Hematopoietic multipotent progenitor cell treated with erythropoietin and hydrocortisone succinate and interleukin-3 and kit ligand, for 6 days (in vitro differentiated cells): ENCODE measurements around the gene MATK.

Source experiments
- DNase-seq: peaks from one replicate; pipeline ENCODE4 v3.0.0-alpha.2; 2015

MATK gene

DNA sequence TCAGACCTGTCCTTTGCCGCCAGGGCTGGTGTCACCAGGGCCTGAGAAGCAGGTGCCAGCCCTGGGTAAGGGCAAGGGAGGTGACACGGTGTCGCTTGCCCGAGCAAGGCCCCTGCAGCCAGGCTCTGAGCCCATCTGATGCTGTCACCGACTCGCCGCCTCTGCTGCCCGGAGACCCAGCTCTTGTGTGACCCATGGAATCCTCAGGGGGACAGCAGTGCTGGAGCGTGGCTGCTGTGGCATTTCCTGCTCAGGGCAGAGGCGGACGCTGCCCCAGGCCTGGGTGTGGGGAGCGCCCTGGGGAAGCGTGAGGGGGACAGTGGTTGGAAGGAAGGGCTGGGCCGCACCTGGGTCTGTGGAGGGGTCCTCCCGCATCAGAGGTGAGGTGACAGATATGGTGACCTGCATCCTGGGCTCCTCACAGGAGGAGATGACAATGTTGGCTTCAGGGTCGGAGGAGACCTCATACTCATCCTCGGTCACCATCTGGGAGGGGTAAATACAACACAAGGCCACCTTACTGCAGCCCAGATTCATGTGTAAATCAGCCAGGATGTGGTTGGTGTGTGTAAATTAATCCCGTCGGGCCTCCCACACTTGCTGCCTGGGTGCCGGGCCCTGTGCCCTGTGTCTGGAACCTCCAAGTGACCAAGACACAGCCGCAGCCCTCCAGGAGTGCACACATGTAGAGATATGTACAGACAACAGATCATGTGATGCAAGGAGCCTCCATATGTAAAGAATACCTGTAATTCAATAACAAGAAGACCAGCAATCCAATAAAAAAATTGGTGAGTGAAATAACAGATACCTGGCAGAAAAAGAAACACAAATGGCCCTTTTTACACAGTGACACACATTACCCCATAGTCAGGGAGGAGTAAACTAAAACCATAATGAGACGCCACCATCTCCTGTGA lies 27.6 kb upstream of the MATK start:
- DNase-seq: no peak

DNA sequence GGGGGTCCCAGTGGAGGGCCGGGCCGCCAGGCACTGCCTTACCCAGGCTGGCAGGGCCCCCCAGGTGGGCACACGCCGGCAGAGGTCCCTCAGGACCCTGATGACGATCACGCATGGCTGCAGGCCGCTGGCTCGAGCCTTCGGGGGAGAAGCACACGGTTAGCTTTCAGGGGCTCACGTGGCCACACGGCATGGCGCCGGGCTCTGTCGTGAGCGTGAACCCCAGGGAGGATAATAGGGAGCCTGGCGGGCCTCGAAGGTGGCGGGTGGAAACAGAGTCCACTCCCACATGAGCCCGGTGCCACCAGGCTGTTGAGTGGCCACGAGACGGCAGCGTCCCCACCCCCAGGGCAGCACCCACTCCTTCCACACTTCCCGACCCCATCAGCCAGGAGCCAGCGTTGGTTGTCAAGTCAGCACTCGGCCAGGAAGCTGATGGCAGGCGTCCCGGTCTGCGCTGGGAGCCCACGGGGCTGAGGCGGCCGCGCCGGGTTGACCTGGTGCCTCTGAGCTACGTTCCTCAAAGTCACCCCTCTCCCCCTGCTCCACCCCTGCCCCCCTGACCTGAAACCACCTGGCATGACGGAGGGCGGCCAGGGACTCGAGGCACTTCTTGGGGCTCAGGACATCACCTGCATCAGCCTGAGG lies 24.7 kb upstream of the MATK start:
- no peak for DNase-seq

DNA sequence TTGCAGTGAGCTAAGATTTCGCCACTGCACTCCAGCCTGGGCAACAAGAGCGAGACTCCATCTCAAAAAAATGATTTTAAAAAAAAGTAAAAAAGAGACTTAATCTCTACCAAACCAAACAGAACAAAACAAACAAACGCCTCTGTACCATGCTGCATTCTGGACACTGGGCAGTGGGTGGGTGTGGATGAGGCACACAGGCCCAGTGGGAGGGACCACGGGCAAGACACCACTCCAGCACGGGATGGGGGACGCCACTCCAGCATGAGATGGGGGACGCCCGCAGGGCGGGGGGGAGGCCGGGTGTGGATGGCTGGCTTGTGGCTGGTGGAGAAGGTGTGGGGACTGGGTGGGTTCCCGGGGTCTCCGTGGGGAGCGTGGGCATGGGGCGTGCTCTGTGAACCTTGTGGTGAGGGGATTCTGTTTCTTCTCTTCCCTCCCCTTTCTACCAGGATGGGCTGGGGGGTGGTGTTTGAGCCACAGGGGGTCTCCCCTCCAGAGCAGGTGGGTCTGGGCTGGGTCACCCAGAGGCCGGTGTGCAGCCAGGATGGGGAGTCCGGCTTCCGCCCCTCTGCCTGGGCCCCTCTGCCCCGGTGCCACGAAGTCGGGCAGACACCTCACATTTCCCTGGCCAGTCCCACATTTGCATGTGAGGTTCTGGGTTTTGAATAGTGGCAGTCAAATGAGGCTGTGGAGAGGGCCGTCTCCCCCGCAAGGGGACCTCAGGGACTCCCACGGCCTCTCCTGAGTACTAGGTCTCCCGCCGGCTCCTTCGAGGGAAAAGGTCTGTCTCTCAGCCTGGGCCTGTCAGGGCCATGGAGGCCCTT lies 23.9 kb upstream of the MATK start:
- no peak for DNase-seq

DNA sequence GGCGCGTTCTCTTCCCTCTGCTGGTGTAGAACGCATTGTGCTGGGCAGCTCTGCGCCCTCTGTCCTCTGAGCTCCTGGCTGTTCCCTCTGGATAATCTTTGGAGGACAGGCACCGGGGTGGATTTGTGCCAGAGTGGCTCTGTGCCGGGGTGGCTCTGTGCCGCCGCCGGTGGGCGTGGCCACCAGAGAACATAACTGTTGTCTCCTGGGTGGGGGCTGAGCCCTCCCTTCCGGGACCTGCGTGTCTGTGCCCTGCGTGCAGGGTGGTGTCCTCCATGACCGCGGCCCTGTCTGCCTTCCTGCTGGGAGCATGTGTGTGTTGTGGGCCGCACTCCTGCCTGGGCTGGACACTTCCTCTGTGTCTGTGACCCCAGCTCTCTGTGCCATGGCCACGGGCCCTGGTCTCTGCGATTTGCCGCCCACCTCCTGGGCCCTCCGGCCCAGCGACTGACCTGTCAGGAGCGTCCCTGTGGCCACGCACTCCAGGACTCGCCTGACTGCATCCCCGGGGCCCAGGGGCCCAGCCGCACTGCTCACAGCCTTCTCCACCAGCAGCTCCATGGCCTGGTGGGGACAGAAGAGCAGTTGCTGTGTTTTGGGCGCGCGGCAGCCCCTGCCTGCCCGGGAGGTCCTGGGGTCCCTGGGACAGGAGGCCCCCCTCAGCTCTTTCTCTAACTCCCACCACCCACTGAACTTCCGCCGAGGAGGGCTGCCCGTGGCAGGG lies 22.4 kb upstream of the MATK start:
- DNase-seq: no peak

DNA sequence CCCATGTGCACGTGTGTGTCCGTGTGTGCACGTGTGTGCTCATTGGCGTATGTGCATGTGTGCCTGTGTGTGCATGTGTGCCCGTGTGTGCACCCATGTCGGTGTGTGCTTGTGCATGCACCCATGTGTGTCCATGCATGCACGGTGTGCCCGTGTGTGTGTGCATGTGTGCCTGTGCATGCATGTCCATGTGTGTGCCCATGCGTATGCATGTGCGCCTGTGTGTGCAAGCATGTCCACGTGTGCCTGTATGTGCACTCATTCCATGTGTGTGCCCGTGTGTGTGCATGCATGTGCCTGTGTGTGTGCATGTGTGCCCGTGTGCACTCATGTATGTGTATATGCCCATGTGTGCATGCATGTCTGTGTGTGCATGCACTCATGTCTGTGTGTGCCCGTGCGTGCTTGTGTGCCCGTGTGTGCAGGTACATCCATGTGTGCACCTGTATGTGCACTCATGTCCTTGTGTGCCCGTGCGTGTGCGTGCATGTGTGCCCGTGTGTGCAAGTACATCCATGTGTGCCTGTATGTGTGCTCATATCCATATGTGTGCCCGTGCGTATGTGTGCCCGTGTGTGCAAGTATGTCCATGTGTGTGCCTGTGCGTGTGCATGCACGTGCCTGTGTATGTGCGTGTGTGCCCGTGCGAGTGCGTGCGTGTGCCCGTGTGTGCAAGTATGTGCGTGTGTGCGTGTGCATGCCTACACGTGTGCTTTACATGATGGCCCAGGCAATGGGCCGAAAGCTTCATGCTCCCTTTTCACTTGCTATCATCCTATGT lies 21.6 kb upstream of the MATK start:
- DNase-seq: no peak

DNA sequence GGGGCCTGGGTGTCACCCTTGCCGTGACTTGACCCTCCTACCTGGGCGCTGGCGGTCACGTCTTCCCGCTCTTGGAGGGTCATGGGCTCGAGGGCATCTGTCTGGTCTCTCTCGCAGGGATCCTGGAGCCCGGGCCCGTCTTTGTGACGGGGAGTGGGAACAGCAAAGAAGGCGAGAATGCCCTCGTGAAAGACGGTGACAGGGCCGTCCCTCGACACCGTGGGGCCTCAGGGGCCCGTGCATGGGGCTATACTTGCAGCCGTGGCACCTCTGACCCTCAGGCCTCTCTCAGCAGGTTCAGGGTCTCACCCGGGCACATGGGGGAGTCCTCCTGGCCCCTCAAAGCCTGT lies 20.9 kb upstream of the MATK start:
- DNase-seq: no peak

DNA sequence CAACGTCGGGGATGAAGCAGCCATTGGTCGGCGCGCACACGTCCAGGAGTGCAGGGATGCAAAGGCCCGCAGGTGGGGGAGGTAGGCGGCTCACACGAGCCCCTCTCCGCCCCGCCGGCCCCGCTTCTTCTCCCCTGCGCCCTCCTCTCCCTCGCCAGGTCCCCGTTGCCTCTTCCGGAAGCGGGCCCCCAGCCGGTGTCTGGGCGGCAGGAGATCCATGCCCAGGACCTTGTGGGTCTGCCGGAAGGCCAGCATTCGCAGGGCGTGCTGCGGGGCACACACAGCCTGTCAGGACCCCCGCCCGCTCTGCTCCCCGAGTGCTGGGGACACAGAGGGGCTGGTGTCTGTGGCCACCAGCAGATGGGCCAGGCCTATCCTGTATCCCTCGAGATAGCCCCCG lies 19.7 kb upstream of the MATK start:
- DNase-seq: no peak

DNA sequence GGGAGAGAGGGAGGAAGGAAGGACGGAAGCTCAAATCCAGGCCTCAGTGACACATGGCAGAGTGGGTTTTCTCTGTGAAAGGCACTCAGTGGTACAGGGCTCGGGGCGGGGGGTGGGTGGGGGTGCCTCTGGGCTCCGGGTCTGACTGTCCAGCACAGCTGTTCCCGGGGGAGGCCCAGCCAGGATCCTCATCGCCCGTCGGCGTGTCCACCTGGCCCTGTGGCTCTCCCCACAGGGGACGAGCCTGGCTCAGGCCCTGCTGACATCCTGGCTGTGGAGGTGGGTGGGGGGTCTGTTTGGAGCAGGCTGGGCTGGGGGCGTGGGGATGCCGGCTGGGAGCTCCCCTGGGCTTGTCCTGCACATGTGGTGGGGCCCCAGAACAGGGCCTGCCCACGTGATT lies 18.2 kb upstream of the MATK start:
- DNase-seq: no peak

DNA sequence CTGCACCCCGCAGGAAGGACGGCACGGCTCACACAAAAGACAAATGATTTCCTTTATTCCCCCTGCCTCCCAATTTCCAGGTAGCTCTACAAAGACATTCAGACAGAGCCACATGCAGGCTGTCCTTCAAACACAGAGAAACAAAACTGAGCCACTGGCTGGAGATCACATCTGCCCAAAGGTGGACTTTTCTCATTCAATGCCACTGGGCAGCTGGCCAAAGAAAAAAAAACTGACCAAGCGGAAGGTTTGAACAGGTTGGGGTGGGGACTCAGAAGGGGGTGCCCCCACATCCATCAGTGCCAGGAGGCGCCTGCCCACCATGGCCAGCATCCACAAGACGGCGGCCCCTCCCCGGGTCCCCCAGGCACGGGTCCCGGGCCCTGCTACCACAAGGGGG lies 17.8 kb upstream of the MATK start:
- DNase-seq: no peak

DNA sequence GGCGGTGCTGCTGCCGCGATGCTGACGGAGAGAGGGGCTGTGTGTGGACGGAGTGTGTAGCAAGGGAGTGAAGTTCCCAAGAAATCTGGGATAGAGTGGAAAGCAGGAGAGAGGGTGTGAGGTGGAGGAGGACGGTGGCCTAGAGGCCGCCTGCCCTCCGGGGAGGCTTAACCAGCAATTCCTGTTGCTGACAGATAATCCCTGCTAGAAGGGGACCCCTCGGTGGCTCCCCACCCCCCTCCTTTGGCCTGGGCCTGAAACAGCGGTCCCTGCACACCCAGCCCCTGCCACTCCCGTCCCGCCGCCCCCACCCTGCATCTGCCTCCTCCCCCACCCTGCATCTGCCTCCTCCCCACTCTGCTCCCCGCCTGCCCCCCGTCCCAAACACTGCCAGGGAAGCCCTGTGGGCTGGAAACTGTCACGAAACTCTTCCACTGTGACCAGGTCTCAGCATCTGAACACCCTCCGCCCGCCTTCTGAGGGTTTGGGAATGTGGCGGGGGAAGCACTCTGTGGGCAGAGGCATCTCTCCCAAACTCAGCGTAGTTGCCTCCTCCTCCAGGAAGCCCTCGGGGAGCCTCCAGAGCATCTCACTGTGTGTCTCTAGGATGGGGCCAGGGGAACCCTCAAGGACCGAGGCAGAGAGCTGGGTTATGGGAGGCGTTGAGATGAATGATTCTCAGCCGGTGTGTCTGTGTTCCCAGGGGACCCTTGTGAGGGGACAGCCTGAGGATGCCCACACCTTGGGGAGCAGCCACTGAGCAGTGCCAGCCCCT lies 17.1 kb upstream of the MATK start:
- no peak for DNase-seq

DNA sequence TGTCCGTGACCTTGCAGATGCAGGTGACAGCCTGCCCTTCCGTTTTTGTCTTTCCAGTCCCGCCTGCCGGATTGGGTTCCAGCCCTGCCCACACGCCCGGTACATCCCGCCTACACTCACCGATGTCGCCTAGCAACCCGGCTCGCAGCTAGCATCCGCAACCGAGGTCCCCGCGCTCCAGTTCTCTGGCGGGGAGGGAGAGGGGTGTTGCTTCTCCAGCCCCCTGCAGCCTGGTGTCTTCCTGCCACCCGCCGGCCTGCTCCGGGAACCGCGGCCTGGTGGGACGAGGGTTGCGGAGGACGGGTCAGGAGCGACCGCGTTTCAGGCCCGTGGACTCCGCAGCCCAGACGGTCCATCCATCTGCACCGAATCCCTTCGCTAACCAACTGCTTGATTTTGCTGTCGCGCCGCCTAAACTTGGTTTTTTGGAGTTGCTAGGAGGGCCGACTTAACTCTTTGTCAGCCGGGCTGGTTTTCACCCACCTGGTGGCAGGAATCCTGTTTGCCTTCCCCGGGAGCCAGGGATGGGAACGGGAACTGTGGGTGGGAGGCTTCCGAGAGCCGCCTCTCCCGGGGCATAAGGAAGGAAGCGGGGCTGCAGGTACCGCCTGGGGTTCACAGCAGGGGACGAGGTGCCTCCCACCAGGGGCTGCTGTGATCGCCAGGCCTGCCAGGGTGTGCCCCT lies 15.4 kb upstream of the MATK start:
- no peak for DNase-seq

DNA sequence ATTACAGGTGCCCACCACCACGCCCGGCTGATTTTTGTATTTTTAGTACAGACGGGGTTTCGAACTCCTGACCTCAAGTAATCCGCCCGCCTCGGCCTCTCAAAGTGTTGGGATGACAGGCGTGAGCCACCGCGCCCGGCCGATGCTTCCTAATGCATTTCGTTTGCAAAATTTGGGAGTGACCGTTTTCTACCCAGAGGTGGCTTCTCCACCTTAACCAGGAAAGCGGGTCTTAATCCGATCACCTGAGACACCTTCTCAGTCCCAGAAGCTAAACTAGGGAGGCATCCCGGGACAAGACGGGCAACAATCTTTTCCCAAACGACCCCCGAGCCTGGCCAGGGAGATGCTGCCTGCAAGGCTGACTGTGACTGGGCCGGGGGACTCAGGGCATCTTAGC lies 14.8 kb upstream of the MATK start:
- no peak for DNase-seq

DNA sequence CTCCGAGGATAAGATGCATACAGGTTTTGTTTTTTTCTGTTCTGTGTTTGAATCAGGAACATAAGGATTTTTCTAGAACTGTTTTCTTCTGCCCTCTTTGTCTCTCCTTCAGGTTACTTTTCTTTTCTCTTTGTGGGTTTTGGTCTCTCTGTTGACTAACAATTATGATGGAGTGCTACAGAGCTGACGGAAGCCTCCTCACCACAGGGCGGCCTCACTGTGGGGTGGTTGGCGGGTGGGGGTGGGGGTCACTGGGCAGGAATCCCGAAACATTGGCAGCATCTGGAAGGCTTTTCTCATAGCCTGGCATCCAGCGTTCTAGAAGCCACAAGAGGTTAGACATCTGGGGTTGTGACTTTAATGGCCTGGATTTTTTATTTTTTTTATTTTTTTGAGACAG lies 12.0 kb upstream of the MATK start:
- DNase-seq: no peak

DNA sequence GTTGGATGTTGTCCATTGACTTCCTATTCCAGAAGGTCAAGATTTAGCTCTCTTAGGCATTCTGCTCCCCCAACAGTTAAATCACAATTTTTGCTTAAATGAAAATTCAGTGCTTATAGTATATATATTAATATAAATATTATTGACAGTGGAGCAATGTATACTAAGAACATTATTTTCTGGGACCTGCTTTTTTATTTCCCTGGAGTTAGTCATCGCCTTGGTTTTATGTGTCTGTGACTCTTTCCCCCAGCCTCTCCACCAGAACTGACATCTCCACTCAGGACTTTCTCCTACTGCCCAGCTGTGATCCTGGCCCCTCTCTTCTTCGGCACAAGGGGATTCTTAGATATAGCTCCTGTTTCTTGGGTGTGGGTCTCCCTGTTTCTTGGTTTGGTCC lies 10.2 kb upstream of the MATK start:
- DNase-seq: no peak

DNA sequence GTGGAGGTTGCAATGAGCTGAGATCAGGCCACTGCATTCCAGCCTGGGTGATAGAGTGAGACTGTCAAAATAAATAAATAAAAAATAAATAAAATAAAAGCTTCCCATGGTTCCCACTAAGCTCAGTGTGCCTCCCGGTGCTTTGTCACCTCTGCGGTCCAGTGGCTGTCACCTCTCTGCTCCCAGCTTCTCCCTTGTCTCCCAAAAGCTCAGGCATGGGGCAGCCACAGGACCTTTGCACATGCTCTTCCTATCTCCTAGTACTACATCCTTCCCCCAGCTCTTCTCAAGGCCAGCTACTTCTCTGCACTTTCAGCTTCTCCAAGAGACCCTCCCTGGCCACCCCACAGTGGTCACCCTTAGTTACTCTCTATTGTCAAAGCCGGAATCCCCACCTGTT lies 7.6 kb upstream of the MATK start:
- DNase-seq: no peak

DNA sequence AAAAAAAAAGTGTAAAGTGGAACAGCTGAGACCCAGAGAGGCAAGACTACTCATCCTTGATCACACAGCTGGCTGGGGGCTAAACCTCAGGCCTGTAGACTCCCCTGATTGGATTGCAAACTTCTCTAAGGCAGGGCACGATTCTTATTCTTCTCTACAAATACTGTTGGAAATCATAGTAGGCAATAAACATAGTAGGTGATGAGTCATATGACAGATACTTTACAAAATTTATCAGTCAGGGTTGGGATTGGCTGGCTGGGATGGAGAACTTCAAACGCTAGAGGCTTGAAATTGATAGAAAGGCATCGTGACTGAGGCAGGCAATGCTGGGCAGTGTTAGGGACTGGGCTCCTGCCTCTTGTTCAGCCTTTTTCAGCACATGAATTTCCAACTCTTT lies 5.9 kb upstream of the MATK start:
- DNase-seq: no peak

DNA sequence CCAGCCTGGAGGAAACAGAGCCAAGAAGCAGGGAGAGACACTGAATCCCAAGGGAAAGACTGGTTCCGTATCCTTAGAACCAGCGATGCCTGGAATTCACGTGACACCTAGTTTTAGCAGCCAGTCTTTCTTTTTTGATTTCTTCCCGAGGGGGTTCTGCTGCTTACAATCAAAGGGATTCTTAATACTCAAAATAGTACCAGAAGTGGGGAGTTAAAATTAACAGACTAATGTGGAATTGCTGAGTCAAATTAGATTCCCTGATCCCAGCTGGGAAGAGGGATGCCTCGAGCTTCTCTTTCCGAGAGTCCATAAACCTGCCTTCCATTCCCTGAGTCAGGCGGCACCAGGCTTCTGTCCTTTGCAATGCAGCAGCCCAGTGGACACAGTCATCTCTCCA lies 4.8 kb upstream of the MATK start:
- no peak for DNase-seq

DNA sequence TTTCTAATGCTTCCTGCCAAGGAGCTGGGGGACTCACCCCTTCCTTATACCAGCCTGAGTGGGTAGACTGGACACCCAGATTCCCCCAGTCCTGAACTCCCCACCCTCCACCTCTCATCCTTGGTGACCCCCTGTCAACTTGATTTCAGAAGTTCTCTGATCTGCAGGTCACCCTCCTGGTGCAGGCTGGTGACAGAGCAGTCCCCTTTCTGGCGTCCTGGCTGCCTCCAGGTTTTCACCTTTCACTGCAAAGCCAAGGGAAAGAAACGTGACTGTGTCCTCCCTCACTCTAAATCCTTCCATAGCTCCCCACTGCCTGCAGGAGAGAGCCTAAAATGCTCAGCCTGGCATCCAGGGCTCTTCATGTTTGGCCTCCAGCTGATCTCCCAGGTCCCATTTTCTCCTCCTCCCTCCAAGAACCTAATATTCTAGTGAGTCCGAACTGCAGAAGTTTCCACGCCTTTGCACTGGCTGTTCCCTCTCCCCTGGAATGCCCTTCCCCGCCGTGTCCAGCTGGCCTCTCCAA lies 4.1 kb upstream of the MATK start:
- DNase-seq: no peak

DNA sequence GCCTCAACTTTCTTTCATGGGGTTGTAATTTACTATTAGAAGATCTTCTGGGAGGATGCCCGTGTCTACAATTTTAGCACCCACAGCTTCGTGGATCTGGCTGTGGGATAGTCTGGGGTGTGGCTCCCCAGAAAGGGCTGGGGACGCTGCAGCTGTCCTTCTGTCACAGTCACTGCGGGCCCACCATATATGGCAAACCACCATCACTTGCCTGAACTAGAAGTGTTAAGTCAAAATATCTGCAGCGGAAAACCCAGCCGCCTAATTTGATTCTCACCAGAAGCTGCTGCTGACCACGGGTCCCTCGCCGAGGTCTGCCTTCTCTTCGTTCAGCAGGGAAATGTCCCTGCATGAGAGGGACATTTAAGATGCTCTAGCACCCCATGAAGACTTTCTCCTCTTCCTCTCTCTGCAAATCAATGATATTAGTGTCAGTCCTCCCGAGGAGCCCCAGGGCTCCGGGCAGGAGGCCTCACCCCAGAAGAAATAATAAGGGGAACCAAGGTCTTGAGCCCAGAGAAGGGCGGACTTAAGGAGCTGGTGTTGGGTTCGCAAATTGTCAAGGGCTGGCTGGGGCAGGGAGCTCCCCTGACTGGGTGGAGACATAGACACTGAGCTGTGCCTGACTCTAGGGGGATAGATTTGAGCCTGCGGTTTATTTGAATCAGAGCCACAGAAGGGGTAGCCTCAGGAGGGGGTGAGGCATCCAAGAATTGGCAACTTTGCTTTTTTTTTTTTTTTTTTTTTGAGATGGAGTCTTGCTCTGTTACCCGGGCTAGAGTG lies 3.0 kb upstream of the MATK start:
- no peak for DNase-seq

DNA sequence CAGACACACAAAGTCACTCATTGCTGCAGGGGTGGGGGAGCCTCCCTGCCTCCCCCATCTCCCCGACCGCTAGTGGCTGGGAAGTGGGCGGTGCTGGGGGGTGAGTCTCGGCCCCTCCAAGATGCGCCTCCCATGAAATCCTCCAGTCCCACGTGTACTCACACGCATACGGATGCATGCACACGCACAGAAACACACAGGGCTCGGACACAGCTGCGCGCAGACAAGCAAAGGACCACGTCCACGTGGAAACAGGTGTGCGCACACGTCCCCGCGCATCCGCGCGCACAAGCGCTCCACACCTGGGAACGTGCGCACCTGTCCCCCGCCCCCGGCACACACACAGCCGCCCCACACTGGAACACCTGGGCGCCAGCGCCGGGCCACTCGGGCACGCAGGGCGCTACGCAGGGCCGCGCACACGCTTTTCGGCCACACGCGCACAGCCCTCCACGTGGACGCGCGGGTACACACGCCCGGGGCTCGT lies 687 bp downstream of the MATK start:
- peak; percentile 30 for DNase-seq
